OCI-LY1 (cell line): ENCODE results near the gene TGM1.

ENCODE experiments used
- H2AFZ ChIP-seq: fragments of 200-600 bp; sonication (generic), shearing (Covaris generic); 2 replicates; pipeline ENCODE4 v1.6.0; 2014; ENCODE audit warnings: antibody characterized with exemption, mild to moderate bottlenecking, low read length
- H3F3A ChIP-seq: fragments of 200-600 bp; sonication (generic), shearing (Covaris generic); 2 replicates; pipeline ENCODE4 v1.6.0; 2014; ENCODE audit warnings: mild to moderate bottlenecking, antibody characterized with exemption, low read length, moderate library complexity; ENCODE audit not compliant: insufficient read depth
- H3K27ac ChIP-seq: fragments of 200-600 bp; sonication (generic); 2 replicates; pipeline ENCODE4 v1.5.1; 2014; ENCODE audit warnings: low read length, mixed run types, mild to moderate bottlenecking, low read depth; ENCODE audit not compliant: poor library complexity, severe bottlenecking
- H3K27me3 ChIP-seq: fragments of 200-600 bp; sonication (generic); 2 replicates; pipeline ENCODE4 v1.6.0; 2014; ENCODE audit warnings: antibody characterized with exemption, mild to moderate bottlenecking, low read length, moderate library complexity; ENCODE audit not compliant: insufficient read depth
- H3K36me3 ChIP-seq: fragments of 200-600 bp; sonication (generic); 2 replicates; pipeline ENCODE4 v1.6.1; 2014; ENCODE audit warnings: mild to moderate bottlenecking, antibody characterized with exemption, low read length, moderate library complexity, mixed read lengths; ENCODE audit not compliant: insufficient read depth
- H3K4me1 ChIP-seq: fragments of 200-600 bp; sonication (generic); 2 replicates; pipeline ENCODE4 v1.5.1; 2014; ENCODE audit warnings: mild to moderate bottlenecking, low read length, moderate library complexity; ENCODE audit not compliant: insufficient read depth, severe bottlenecking
- H3K4me2 ChIP-seq: fragments of 200-600 bp; sonication (generic), shearing (Covaris generic); 2 replicates; pipeline ENCODE4 v1.6.1; 2014; ENCODE audit warnings: low read length
- H3K4me3 ChIP-seq: fragments of 200-600 bp; sonication (generic); 2 replicates; pipeline ENCODE4 v1.5.1; 2014; ENCODE audit warnings: low read length, low read depth, mild to moderate bottlenecking, mixed read lengths; ENCODE audit not compliant: poor library complexity, severe bottlenecking
- H3K79me2 ChIP-seq: fragments of 200-600 bp; shearing (Covaris generic); 2 replicates; pipeline ENCODE4 v1.6.1; 2016; ENCODE audit warnings: mixed run types, low read length, mixed read lengths; ENCODE audit not compliant: insufficient read depth
- H3K9ac ChIP-seq: fragments of 200-600 bp; sonication (generic), shearing (Covaris generic); 2 replicates; pipeline ENCODE4 v1.6.1; 2014; ENCODE audit warnings: mild to moderate bottlenecking, low read length, mixed read lengths
- H3K9me2 ChIP-seq: fragments of 200-600 bp; sonication (generic), shearing (Covaris generic); 2 replicates; pipeline ENCODE4 v1.6.1; 2014; ENCODE audit warnings: low read depth, mild to moderate bottlenecking, low read length, mixed read lengths
- H3K9me3 ChIP-seq: fragments of 200-600 bp; shearing (Covaris generic); 2 replicates; pipeline ENCODE4 v1.6.1; 2014; ENCODE audit warnings: low read length, mixed read lengths
- H4K20me1 ChIP-seq: fragments of 200-600 bp; sonication (generic), shearing (Covaris generic); 2 replicates; pipeline ENCODE4 v1.6.0; 2016; ENCODE audit warnings: mild to moderate bottlenecking, low read length; ENCODE audit not compliant: insufficient read depth
- CTCF ChIP-seq: fragments of 200-600 bp; sonication (generic), shearing (Covaris generic); IDR thresholded peaks from 2 replicates; pipeline ENCODE4 v1.5.1; 2017; ENCODE audit warnings: mild to moderate bottlenecking, antibody characterized with exemption, low read length, moderate library complexity, mixed read lengths
- EZH2 ChIP-seq: fragments of 200-600 bp; sonication (generic), shearing (Covaris generic); IDR thresholded peaks from 2 replicates; pipeline ENCODE4 v1.8.0; 2017; ENCODE audit warnings: borderline replicate concordance, mixed run types, mild to moderate bottlenecking, antibody characterized with exemption, low read length, moderate library complexity, mixed read lengths

TGM1 gene

GRCh38 chr14:24251880-24252288 lies 11.1 kb downstream of the TGM1 start:
- Histone ChIP-seq H3K9me2 (no peaks in the 10 kb centered on the region), H3K9ac (no peak overlapping the region), H3K27me3 (no peaks in the 10 kb centered on the region), H3K27ac (no peak overlapping the region), H2AFZ (no peak overlapping the region), H4K20me1 (no peaks in the 10 kb centered on the region), H3F3A (no peaks in the 10 kb centered on the region), H3K79me2 (no peaks in the 10 kb centered on the region), H3K36me3 (no peaks in the 10 kb centered on the region), H3K4me3 (no peak overlapping the region), H3K4me2 (no peak overlapping the region), H3K4me1 (peaks cover 2% of the 10 kb centered on the region), H3K9me3 (no peaks in the 10 kb centered on the region)
- no peak for TF ChIP-seq CTCF
- no peak for TF ChIP-seq EZH2

DNA sequence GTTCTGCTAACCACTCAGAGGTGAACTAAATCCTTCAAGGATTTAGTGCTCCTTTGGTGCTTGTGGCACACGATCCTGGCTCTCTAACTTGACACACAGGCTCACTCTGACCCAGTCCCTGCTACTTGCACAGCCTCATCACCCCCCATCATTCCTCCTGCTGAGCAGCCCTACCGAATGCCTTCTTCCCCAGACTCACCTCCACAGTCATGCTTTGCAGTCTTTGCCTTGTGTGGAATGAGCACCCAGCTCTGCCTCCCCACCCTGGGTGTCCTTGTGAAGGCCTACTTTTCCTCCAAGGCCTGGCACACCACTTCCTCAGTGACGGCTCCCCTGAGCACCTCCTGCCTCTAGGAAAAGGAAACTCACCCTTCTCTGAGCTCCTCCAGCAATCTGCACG lies 12.6 kb downstream of the TGM1 start:
- no peaks in the 10 kb centered on the region for H3K9me3 ChIP-seq
- no peak overlapping the region for H3K4me3 ChIP-seq
- no peaks in the 10 kb centered on the region for H3F3A ChIP-seq
- TF ChIP-seq EZH2, result no peak
- no peak for TF ChIP-seq CTCF
- H4K20me1 ChIP-seq, result no peaks in the 10 kb centered on the region
- no peak overlapping the region for H3K9ac ChIP-seq
- H3K4me2 ChIP-seq, result no peak overlapping the region
- H3K27ac ChIP-seq, result no peak overlapping the region
- H3K4me1 ChIP-seq, result peaks cover 6% of the 10 kb centered on the region
- no peak overlapping the region for H2AFZ ChIP-seq
- no peaks in the 10 kb centered on the region for H3K36me3 ChIP-seq
- H3K79me2 ChIP-seq, result no peaks in the 10 kb centered on the region
- no peaks in the 10 kb centered on the region for H3K27me3 ChIP-seq
- no peaks in the 10 kb centered on the region for H3K9me2 ChIP-seq

DNA sequence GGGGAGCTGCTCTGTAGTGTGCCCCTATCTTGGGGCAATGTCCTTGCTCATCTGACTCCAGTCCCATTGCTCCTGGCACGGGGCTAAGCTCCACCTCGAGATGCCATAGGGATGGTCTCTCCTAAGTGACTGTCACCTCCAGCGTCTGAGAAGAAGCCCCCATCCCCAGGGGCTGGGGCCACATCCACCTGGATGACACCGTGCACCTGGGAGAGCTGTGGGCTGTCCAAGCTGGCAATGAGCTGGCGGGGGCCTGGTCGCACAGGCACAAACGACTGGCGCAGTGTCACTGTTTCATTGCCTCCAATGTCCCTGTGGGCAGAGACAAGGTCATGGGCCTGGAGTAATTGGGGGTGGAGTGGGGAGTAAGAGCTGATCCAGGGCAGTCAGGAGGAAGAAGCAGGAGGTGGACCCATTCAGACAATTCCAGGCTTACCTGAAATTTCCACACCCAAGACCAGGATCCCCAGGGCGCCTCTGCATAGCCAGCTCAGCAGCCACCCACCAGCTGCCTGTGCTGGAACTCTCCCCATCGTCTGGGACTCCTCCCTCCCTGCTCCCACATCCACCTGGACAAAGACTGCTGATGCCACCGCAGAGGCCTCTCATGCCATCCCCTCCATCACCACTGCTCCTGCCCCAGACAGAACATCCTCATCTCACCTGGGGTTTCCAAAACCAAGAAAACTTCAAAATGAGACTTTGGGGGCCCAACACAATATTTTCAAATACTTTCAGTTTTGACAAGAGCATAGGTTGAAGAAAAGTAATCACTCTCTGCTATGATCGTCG lies 13.6 kb downstream of the TGM1 start:
- peaks cover 6% of the 10 kb centered on the region for H3K4me1 ChIP-seq
- no peaks in the 10 kb centered on the region for H3K27me3 ChIP-seq
- H3K27ac ChIP-seq, result no peak overlapping the region
- TF ChIP-seq CTCF, result no peak
- TF ChIP-seq EZH2, result no peak
- no peak overlapping the region for H3K4me2 ChIP-seq
- no peaks in the 10 kb centered on the region for H3K9me3 ChIP-seq
- no peaks in the 10 kb centered on the region for H3K9me2 ChIP-seq
- no peak overlapping the region for H3K9ac ChIP-seq
- H3K79me2 ChIP-seq, result no peaks in the 10 kb centered on the region
- no peaks in the 10 kb centered on the region for H4K20me1 ChIP-seq
- H3K36me3 ChIP-seq, result no peaks in the 10 kb centered on the region
- no peak overlapping the region for H3K4me3 ChIP-seq
- no peaks in the 10 kb centered on the region for H3F3A ChIP-seq
- no peak overlapping the region for H2AFZ ChIP-seq
